22Rv1 (cell line): Measurements from ENCODE around the gene EFEMP1.

Source experiments
- CTCF ChIP-seq: fragments of 450-650 bp; IDR thresholded peaks from 2 replicates; pipeline ENCODE4 v1.5.1; 2017; ENCODE audit warnings: mild to moderate bottlenecking
- ZFX ChIP-seq: fragments of 450-650 bp; IDR thresholded peaks from 2 replicates; pipeline ENCODE4 v1.6.1; 2017; ENCODE audit warnings: antibody characterized with exemption, borderline replicate concordance

GRCh38 chr2:55902971-55903370 is 20.6 kb downstream of the EFEMP1 start:
- TF ChIP-seq CTCF (no peak), ZFX (no peak)
